NCI-H128 (cell line): ENCODE results near the gene AMOTL2.

Experiments
- DNase-seq: peaks from one replicate; lab custom pipeline; 2025; ENCODE audit not compliant: unreplicated experiment; lab: John Stamatoyannopoulos, UW

The AMOTL2 gene

GRCh38 chr3:134374105-134374790 is at the start of gene AMOTL2:
TSS of gene AMOTL2 (minus strand) at chr3:134374447. CDS start at chr3:134371433, 3,014 bp downstream.
- DNase-seq = peak; percentile 86

- DNase-seq = peak; percentile 76
Observed at GRCh38 chr3:134423153-134423552, 48.9 kb upstream of the AMOTL2 start.

GRCh38 chr3:134419960-134420321 is 45.7 kb upstream of the AMOTL2 start:
- DNase-seq = no peak

- no peak for DNase-seq
Observed at GRCh38 chr3:134419214-134419959, 45.1 kb upstream of the AMOTL2 start.

GRCh38 chr3:134409041-134409440 is 34.8 kb upstream of the AMOTL2 start:
- no peak for DNase-seq

GRCh38 chr3:134407239-134407625 is 33.0 kb upstream of the AMOTL2 start:
- peak; percentile 27 for DNase-seq

GRCh38 chr3:134406331-134407238 is 32.3 kb upstream of the AMOTL2 start:
- peak; percentile 94 for DNase-seq

GRCh38 chr3:134404366-134404885 is 30.2 kb upstream of the AMOTL2 start:
- DNase-seq = no peak

- DNase-seq = no peak
Observed at GRCh38 chr3:134397755-134398154, 23.5 kb upstream of the AMOTL2 start.

GRCh38 chr3:134395103-134395502 is 20.9 kb upstream of the AMOTL2 start:
- no peak for DNase-seq

- no peak for DNase-seq
Observed at GRCh38 chr3:134394380-134394779, 20.1 kb upstream of the AMOTL2 start.

- no peak for DNase-seq
Observed at GRCh38 chr3:134393074-134393473, 18.8 kb upstream of the AMOTL2 start.

- peak; percentile 63 for DNase-seq
Observed at GRCh38 chr3:134392336-134392983, 18.2 kb upstream of the AMOTL2 start.

GRCh38 chr3:134389865-134390264 is 15.6 kb upstream of the AMOTL2 start:
- no peak for DNase-seq

GRCh38 chr3:134388788-134389485 is 14.7 kb upstream of the AMOTL2 start:
- DNase-seq = no peak

GRCh38 chr3:134388292-134388691 is 14.0 kb upstream of the AMOTL2 start:
- no peak for DNase-seq

GRCh38 chr3:134387293-134387692 is 13.0 kb upstream of the AMOTL2 start:
- no peak for DNase-seq

- DNase-seq = no peak
Observed at GRCh38 chr3:134384963-134385362, 10.7 kb upstream of the AMOTL2 start.

- no peak for DNase-seq
Observed at GRCh38 chr3:134381831-134382442, 7.7 kb upstream of the AMOTL2 start.

GRCh38 chr3:134381076-134381475 is 6.8 kb upstream of the AMOTL2 start:
- DNase-seq = no peak
